GM21737 (cell line): Measurements from ENCODE around the gene BBX.

Experiments
- ATAC-seq: cut with Tn5 transposase; IDR thresholded peaks from one replicate; pipeline ENCODE4 v1.9.1; 2021; ENCODE audit warnings: mild to moderate bottlenecking, moderate library complexity; ENCODE audit not compliant: unreplicated experiment

Gene BBX

DNA sequence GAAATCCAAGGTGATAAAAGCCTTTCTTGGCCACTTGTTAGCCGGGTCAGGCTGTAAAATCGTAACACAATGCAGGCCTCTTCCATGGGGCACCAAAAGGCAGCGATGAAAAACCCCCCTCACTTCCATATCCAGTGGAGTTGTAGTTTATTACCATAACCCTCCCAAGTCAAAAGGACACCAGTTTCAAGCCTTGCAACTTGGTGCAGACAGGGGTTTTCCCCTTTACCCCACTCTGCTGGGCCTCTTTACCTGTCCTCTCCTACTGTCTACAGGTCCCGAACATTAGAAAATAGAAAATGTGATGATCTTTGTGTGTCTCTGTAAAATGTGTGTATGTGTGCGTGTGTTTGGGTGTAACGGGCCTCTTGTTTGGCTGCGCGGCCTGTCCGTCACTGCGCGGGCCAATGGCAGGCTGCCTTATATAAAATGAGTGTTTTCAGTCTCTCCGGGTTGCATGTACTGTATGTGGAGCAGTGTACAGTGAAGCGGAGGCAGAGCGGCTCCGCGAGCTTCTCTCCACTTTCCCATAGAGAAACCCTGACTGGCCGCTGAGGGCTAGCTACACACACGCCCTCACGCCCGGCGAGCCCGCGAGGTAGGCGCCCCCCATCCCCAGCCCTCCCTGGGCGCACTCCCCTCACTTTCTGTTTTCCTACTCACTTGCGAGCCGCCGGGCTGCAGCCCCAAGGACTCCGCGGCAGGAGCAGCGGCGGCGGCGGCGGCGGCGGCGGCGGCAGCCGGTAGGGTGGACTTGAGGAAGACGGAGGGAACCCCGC is at the start of gene BBX:
BBX (plus strand) TSS at position 453 of the 779 bp plus-strand sequence. CDS start 187,499 bp downstream, outside the sequence.
- peak; percentile 88 for ATAC-seq

DNA sequence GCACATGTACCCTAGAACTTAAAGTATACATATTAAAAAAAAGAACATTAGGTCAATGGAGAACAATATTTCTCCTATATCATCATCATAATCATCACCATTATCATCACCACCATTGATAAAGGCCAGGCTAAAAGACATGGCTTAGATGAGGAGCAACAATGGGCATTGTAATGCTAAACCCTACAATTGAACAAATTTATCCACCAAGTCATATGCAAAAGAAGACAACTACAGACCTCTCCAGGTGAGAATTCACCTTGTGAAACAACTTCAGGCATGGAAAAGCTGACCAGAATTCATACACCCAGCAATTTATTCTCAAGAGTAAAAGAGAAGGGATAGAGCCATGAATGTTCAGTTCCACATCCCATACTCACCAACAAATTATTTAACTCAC is 46.3 kb upstream of the BBX start:
- no peak for ATAC-seq

DNA sequence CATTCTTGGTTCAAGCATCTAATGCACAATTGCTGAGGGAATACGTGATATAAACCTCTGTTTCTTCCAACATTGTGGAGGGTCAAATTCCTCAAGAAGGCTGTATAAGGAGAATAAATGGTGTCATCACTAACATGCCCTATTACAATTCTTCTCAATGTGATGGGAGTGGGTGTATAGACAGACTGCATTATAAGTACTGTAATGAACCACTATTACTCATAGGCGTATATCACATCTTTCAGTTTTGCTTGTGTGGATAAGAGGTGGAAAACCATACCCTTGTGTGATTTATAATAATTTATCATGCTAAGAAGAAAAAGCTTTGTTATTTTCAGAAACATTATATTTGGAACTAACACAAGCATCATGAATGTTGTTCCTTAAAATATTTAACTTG is 35.3 kb upstream of the BBX start:
- ATAC-seq, result no peak

DNA sequence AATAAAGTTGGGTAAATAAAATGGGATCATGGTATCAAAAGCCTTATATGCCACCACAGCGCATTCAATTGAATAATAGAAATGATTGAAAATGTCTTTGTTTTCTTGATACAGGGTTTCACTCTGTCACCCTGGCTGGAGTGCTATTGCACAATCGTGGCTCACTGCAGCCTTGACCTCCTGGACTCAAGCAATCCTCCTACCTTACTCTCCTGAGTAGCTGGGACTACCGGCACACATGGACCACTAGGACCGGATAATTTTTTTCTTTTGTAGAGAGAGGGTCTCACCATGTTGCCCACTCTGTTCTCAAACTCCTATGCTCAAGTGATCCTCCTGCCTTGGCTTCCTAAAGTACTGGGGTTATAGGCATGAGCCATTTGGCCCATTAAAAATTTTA is 33.8 kb upstream of the BBX start:
- ATAC-seq, result no peak

DNA sequence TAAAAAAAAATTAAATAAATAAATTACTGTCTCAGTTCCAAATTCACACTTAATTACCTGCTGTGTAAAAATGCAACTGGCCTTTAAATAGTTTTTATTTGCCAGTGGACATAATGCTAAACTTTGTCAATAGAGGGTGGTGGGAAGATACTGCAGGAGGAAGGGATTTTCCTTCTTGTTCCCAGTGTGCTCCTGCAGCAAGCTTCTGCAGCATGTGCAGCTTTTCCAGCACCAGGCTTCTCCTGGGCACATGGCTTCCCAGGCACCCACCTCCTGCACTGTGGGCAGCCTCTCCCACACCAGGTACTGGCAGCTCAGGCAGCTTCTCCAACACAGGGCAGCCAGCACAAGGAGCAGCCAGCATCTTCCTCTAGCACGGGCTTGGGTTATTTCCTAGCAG is 29.6 kb upstream of the BBX start:
- ATAC-seq, result no peak

DNA sequence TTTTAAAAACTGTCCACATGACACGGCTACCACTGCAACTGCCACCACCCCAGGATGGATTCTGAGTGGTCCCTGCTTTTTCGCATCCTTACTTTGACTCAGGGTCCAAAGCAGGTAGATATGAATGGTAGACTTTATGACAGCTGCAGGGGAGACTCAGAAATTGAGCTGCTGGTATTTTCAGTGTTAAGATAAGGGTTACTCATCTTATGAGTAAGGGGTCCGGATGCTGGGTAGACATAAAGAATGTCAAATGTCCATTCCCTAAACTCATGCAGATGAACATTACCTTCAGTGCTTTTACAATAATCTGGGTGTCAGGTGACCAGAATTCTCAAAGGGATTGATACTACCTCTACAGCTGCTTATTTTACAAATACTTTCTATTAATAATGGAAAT is 25.9 kb upstream of the BBX start:
- ATAC-seq, result no peak

DNA sequence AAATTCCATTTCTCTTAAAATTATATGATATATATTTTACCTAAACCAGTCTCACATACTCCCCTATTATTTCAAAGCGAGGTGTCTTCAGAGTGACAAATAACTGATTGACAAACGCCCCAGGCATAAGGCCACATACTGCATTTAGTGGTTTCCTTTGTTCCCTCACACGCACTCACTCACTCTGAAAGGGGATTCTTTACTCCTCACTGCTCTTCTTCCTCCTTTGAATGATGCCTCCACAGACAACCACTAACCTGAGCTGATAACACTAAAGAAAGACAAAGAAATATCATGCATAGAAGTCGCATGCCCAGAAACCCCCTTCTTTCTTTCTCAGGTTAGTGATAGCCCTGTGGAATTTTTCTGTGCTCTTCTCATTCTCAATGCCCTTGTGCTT is 24.1 kb upstream of the BBX start:
- no peak for ATAC-seq

DNA sequence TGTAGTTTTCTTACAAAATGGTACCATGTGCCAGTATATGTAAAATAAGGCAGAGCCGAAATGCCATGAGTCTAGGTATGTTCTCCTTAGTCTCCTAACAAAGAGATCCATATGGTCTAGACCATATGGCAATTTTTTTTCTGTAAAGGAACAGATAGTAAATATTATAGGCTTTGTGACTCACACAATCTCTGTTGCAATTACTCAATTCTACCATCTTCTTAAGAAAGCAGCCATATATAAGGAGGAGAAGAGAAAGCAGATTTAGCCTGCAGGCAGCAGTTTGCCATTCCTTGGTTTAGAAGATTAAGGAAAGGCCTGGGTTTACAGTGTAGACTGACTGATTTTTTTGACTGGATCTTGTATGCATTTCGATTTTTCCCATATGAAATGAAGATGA is 16.3 kb upstream of the BBX start:
- no peak for ATAC-seq

DNA sequence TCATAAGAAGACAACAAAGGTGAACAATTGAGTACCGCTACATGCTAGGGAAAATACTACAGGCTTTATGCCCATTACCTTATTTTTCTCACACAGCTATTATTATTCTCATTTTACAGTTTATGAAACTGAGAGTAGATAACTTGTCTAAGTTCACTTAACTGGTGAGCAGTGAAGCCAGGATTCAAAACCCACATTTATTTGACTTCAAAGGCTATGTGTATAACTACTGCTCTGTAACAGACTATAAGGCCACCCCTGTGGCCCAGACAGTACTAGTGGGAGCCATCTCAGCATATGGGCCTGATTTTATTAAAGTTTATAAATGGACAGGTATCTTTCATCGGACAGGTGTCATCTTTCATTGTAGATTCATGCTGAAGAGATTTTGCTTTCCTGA is 14.4 kb upstream of the BBX start:
- ATAC-seq, result no peak

DNA sequence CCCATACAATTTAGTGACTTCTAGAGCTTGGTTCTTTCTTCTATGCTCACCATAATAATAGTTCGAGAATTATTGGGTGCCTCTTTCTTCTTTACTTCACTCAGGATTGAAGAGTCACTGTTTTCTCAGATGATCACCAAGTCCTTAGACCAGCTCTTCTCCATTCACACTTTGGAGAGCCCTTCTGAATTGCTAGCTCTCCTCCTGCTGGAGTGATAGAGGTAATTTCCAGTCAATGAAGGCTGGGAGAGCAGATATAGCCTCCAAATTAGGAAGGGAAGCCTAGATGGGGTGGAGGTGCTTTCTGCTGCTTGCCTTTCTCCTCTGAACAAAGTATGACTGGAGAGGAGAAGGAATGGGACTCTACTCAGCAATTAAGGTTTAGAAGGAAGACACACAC is 10.7 kb upstream of the BBX start:
- ATAC-seq, result no peak

DNA sequence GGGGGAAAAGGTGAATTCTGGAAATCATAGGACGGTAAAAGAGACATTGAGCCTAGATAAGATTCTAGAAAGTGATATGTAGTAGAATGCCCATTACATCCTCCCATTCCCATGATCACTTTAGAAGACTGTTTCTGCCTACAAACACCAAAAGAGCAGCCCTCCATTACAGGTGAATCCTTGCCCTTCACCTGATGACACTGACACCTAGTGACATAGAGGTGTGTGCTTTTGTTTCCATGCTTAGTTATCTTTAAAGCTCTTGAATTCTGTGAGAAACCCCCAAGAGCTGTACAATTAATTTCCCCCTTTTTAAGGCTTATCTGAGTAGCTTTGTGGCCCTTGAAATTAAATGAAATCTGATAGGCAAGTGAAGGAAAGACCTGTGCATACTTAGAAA is 8.3 kb upstream of the BBX start:
- ATAC-seq, result no peak

DNA sequence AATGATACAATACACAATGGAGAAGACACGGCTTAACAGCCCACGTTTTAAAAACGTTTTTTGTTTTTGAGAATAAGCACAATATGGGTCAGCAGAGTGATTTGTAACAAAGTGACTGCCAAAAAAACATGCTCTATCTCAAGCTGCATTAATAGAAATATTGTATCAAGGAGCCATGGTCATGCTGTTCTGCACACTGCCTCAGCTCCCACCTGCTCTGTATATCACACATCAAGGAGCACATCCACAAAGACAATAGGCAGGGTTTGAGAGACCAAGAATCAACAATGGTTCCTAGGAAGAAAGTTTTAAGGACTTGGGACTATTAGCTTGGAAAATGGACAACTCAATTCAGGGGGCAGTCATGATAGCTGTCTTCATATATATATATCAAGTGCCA is 6.3 kb upstream of the BBX start:
- no peak for ATAC-seq

DNA sequence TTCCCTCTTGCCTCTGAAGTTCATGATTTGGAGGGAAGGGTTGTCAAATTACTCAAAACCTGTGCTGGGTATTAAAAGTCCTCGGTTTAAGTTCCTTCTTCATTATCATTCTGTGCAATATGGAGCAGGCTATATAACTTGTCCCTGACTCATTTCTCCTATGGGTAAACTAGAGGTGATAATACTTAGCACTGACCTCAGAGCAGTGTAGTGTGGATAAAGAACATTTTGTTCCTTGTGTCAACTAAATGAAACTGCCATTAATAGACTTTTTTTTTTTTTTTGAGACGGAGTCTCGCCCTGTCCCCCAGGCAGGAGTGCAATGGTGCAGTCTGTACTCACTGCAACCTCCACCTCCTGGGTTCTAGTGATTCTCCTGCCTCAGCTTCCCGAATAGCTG is 2.2 kb upstream of the BBX start:
- no peak for ATAC-seq

DNA sequence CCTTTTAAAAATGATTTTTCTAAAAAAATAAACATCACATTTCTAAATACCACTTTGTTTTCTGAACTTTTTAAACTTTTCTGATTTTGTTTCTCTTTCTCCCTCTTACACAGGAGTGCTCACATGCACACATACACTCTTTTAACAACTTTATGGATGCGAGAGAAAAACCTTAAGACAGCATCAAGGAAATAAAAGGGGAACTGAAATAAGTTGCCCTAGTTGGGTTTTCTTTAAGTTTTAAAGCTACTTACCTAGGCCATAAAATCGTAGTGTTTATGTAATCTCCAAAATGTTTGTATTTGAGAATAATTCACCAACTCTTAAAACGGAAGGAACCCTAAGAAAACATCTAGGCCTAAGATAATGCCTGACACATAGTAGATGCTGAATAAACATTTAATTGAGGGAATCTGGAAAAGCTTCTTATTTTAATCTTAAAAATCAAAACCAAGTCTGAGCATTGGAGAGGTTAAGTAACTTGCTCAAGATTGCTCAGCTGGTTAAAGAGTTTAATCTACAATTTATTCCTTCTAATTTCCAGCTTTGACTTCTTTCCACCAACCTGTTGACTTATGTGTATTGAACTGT is 1.2 kb upstream of the BBX start:
- ATAC-seq, result no peak

DNA sequence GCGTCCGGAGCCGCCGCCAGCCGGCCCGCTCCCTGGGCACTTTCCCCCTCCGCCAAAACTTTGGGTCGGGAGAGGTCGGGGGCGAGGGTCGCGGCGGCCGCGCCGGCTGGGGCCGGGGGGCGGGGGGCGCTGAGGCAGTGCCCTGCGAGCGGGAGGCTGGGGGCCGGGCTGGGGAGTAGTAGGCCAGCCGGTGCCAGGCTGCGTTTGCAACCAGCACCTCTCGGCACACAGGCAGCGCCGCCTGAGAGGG is 452 bp downstream of the BBX start:
- ATAC-seq, result peak; percentile 18

DNA sequence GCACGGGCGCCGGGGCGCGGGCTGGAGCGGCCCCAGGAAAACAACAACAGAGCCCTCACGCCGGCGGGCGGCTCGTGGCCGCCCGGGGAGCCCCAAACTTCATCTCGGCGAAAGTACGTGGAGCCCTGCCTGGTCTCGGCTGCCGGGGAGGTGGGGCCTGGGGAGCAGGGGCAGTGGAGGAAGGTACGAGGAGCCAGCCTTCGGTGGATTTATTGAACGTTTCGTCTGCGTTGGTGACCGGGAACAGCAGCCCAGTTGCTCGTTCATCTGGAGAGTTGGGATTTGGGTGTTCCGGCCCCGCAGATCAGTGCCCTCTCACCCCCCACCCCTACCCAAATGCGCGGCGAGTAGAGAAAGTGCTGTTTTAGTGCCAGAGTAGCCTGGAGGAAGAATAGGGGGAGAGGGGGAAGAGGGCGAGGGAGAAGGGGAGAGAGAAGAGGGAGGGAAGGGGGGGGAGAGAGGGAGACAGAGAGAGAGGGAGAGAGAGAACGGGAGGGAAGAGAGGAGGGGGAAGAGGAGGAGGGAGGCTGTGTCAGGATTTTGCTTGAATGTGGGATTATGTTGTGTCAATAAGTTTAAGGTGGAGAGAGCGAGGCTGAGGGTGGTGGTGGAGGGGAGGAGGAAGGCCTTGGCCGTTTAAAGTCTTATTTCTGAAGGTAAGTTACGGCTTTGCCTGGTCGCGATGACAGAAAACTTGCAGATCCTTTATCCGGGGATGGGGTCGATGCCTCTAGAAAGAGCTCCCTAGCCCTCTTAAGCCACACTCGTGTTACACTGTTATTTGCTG is 970 bp downstream of the BBX start:
- peak; percentile 24 for ATAC-seq

DNA sequence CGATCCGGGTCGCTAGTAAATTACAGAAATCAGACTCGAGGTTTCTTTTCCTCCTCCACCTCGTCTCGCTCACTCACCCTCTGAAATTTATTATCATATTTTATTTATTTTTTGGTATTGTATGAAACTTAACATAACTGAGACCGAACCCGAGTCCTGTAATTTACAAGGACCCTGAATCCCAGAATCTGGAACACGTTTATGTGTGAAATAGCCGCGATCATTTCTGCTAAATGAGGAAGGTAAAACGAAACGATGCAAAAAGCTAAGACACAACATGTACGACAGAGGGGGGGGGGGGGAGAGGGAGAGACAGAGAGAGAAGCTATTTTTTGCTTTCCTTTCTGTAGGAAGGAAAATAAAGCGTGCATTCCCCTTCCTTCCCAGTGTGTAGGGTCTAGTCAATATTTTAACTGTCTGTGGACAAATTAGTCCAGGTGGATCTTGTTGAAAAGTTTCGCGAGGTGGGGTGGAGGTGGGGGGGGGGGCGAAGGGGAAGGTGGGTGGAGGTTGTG is 1.6 kb downstream of the BBX start:
- no peak for ATAC-seq

DNA sequence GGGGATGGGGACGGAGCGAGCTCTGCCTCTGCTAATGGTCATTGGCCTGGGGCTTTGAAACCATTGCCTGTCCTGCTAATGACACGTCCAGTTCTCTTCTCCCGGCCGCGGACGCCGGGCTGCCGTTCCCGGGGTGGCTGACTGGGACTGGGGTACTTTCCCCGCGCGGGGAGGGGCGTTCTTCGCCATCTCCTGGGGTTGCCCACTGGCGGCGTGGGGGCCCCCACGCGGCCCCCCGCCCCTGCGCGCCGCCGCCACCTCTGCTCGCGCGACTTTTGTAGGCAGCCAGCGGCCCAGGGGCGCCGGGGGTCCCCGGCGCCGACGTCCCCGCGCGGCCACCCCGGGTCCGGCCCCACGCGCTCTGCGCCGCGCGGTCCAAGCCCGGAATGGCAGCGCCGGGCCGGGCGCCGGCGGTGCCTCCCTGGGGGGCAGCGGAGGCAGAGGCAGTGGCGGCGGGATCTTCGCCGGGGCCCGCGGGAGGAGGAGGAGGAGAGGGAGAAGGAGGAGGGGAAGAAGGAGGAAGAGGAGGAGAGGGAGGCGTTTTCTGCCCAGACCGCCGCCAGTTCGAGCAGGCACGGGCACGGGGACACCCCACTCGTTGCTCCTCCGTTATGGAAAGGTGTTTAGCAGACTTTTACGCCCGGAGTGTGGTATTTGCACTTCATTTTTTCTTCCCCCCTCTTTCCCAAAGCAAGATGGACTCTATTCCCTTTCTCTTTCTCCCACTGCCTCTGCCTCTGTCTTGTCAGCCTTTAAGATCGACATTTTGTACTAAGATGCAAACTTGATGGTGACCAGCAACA is 2.3 kb downstream of the BBX start:
- ATAC-seq, result no peak

DNA sequence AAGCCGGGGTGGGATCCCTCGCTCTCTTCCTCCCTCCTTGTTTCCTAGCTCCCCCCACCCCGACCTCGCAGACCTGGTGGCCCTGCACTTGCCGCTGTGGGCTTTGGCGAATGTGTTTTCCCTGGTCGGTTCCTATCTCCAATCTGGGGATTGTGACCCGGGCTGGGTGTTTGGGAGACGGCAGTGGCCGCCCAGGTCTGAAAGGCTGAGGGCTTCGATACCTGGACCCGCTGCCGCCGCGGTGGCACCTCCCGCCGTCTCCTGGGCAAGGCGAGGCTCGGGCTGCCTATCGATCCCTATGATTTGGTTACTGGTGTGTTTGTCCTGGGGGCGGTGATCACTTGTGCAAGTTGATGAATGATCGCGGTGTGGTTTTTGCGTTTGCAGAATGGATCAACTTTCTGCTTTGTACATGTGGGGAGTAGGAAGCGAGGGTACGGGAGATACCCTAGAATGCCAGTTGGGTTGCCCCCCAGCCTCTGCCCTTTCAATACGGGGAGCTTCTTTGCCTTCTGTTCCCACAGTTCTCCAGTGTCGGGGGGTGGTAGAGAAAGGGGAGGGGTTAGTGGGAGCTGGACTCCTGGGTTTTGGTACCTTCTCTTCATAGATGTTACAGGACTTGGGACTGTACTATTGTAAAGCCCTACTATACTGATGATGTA is 3.0 kb downstream of the BBX start:
- ATAC-seq, result no peak

DNA sequence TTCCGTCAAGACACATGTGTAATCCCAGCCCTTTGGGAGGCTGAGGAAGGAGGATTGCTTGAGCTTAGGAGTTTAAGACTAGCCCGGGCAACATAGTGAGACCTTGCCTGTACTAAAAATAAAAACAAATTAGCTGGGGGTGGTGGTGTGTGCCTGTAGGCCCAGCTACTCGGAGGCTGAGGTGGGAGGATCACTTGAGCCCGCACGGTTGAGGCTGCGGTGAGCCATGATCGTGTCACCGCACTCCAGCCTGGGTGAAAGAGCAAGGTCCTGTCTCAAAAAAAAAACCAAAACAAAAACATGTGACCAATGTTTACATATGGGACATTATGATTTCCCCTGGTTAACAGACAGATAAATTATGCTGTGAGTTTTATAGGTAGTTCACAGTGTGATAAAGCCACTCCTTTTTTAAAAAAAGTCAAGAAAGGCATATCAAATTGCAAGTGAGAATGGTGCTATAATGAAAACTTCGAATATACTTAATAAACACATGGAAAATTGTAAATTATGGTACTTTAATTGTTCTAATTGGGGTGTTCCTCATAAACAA is 9.2 kb downstream of the BBX start:
- ATAC-seq, result no peak

DNA sequence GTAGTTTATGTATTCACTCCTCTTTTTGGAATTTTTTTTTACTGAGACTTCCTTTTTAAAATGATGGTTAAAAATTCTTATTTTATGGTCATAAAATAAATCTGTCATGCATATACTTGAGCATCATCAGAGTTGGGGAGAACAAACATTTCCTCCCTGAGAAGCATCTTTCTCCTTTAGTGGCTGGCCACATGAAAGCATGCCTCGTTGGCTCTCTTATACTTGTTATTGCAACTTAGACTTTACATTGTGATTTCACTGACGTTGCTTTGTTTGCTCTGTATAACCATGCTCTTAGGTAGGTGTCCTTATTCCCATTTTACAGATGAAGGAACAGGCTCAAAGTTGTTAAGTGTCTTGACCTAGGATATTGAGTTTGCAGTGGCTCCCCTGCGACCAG is 18.1 kb downstream of the BBX start:
- no peak for ATAC-seq
